OCI-LY1 (cell line): ENCODE measurements around the gene IL22RA2.

Source experiments
- H2AFZ ChIP-seq: fragments of 200-600 bp; sonication (generic), shearing (Covaris generic); 2 replicates; pipeline ENCODE4 v1.6.0; 2014; ENCODE audit warnings: antibody characterized with exemption, mild to moderate bottlenecking, low read length
- H3F3A ChIP-seq: fragments of 200-600 bp; sonication (generic), shearing (Covaris generic); 2 replicates; pipeline ENCODE4 v1.6.0; 2014; ENCODE audit warnings: mild to moderate bottlenecking, antibody characterized with exemption, low read length, moderate library complexity; ENCODE audit not compliant: insufficient read depth
- H3K27ac ChIP-seq: fragments of 200-600 bp; sonication (generic); 2 replicates; pipeline ENCODE4 v1.5.1; 2014; ENCODE audit warnings: low read length, mixed run types, mild to moderate bottlenecking, low read depth; ENCODE audit not compliant: poor library complexity, severe bottlenecking
- H3K27me3 ChIP-seq: fragments of 200-600 bp; sonication (generic); 2 replicates; pipeline ENCODE4 v1.6.0; 2014; ENCODE audit warnings: antibody characterized with exemption, mild to moderate bottlenecking, low read length, moderate library complexity; ENCODE audit not compliant: insufficient read depth
- H3K36me3 ChIP-seq: fragments of 200-600 bp; sonication (generic); 2 replicates; pipeline ENCODE4 v1.6.1; 2014; ENCODE audit warnings: mild to moderate bottlenecking, antibody characterized with exemption, low read length, moderate library complexity, mixed read lengths; ENCODE audit not compliant: insufficient read depth
- H3K4me1 ChIP-seq: fragments of 200-600 bp; sonication (generic); 2 replicates; pipeline ENCODE4 v1.5.1; 2014; ENCODE audit warnings: mild to moderate bottlenecking, low read length, moderate library complexity; ENCODE audit not compliant: insufficient read depth, severe bottlenecking
- H3K4me2 ChIP-seq: fragments of 200-600 bp; sonication (generic), shearing (Covaris generic); 2 replicates; pipeline ENCODE4 v1.6.1; 2014; ENCODE audit warnings: low read length
- H3K4me3 ChIP-seq: fragments of 200-600 bp; sonication (generic); 2 replicates; pipeline ENCODE4 v1.5.1; 2014; ENCODE audit warnings: low read length, low read depth, mild to moderate bottlenecking, mixed read lengths; ENCODE audit not compliant: poor library complexity, severe bottlenecking
- H3K79me2 ChIP-seq: fragments of 200-600 bp; shearing (Covaris generic); 2 replicates; pipeline ENCODE4 v1.6.1; 2016; ENCODE audit warnings: mixed run types, low read length, mixed read lengths; ENCODE audit not compliant: insufficient read depth
- H3K9ac ChIP-seq: fragments of 200-600 bp; sonication (generic), shearing (Covaris generic); 2 replicates; pipeline ENCODE4 v1.6.1; 2014; ENCODE audit warnings: mild to moderate bottlenecking, low read length, mixed read lengths
- H3K9me2 ChIP-seq: fragments of 200-600 bp; sonication (generic), shearing (Covaris generic); 2 replicates; pipeline ENCODE4 v1.6.1; 2014; ENCODE audit warnings: low read depth, mild to moderate bottlenecking, low read length, mixed read lengths
- H3K9me3 ChIP-seq: fragments of 200-600 bp; shearing (Covaris generic); 2 replicates; pipeline ENCODE4 v1.6.1; 2014; ENCODE audit warnings: low read length, mixed read lengths
- H4K20me1 ChIP-seq: fragments of 200-600 bp; sonication (generic), shearing (Covaris generic); 2 replicates; pipeline ENCODE4 v1.6.0; 2016; ENCODE audit warnings: mild to moderate bottlenecking, low read length; ENCODE audit not compliant: insufficient read depth
- EZH2 ChIP-seq: fragments of 200-600 bp; sonication (generic), shearing (Covaris generic); IDR thresholded peaks from 2 replicates; pipeline ENCODE4 v1.8.0; 2017; ENCODE audit warnings: borderline replicate concordance, mixed run types, mild to moderate bottlenecking, antibody characterized with exemption, low read length, moderate library complexity, mixed read lengths
- TF ChIP-seq, protein P1 (sequence below): fragments of 200-600 bp; sonication (generic), shearing (Covaris generic); IDR thresholded peaks from 2 replicates; pipeline ENCODE4 v1.5.1; 2017; ENCODE audit warnings: mild to moderate bottlenecking, antibody characterized with exemption, low read length, moderate library complexity, mixed read lengths

IL22RA2 gene

DNA sequence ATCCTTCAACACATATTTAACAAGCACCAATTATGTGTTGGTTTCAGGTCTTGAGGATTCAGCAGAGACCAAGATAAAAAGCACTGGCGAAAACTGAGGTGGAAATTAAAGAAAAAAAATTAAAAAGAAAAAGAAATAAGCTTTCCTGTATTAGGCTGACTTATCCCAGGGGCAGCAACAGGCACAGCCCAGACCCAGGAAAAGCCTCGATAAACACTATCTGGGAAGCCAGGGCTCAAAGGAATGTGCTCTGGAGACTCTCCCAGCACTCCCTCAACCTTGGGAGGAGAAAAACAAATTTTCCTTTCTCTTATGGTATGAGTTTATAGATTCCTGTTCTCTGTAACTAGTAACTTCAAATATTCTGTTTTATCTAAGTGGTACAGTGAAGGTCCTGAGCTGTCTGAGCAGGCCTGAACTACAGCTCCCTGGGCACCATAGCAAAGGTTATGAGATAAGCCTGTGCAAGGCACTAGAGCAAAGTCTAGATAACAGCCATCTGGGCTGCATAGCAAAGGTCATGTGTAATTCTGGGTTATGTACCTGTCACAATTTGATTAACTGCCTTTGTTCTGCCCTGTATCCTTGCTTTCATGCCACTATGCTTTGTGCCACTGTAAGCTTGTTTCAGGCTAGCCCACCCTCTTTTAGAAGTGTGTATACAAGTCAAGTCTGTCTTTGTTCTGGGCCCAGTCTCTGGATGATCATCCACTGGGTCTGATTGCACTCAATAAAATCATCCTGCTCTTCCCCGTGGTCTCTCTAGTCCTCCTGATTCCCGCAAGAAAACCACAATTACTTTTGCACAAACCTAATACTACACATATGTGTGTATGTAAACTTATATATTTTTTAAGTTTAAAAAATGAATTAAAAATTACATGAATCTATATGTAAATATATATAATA is 54.0 kb downstream of the IL22RA2 start:
- no peak overlapping the region for H3K27ac ChIP-seq
- H4K20me1 ChIP-seq, result no peaks in the 10 kb centered on the region

DNA sequence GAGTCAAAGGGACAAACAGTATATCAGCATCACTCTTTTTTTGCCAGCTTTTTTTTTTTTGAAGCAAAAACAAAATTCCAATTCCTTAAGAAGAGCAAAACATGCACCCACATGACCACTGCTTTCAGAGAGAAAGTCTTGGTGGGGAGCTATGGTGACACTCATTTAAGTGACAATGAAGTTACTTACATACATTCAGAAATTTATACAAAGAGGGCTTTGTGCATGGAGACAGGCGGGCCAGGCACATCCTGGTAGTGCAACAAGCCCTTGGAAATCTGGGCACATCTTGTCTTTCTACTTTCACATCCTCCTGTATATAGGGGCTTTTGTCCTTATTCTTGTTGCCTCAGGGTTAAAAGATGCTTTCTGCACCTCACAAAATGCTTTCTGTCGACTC is 55.9 kb downstream of the IL22RA2 start:
- H3K9me3 ChIP-seq, result no peaks in the 10 kb centered on the region
- H3K27ac ChIP-seq, result no peak overlapping the region
- no peak overlapping the region for H3K4me3 ChIP-seq
- H3F3A ChIP-seq, result no peaks in the 10 kb centered on the region
- no peaks in the 10 kb centered on the region for H3K9me2 ChIP-seq
- no peaks in the 10 kb centered on the region for H3K79me2 ChIP-seq
- no peak overlapping the region for H2AFZ ChIP-seq
- no peak for TF ChIP-seq EZH2
- TF ChIP-seq, protein P1, sequence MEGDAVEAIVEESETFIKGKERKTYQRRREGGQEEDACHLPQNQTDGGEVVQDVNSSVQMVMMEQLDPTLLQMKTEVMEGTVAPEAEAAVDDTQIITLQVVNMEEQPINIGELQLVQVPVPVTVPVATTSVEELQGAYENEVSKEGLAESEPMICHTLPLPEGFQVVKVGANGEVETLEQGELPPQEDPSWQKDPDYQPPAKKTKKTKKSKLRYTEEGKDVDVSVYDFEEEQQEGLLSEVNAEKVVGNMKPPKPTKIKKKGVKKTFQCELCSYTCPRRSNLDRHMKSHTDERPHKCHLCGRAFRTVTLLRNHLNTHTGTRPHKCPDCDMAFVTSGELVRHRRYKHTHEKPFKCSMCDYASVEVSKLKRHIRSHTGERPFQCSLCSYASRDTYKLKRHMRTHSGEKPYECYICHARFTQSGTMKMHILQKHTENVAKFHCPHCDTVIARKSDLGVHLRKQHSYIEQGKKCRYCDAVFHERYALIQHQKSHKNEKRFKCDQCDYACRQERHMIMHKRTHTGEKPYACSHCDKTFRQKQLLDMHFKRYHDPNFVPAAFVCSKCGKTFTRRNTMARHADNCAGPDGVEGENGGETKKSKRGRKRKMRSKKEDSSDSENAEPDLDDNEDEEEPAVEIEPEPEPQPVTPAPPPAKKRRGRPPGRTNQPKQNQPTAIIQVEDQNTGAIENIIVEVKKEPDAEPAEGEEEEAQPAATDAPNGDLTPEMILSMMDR, result no peak
- no peak overlapping the region for H3K4me2 ChIP-seq
- no peaks in the 10 kb centered on the region for H4K20me1 ChIP-seq
- H3K27me3 ChIP-seq, result no peaks in the 10 kb centered on the region
- no peaks in the 10 kb centered on the region for H3K36me3 ChIP-seq
- no peak overlapping the region for H3K9ac ChIP-seq
- no peaks in the 10 kb centered on the region for H3K4me1 ChIP-seq

More for the DNA sequence above, 54.0 kb downstream of the IL22RA2 start:
- Histone ChIP-seq H2AFZ (no peak overlapping the region), H3K4me3 (no peak overlapping the region), H3K4me1 (no peaks in the 10 kb centered on the region), H3K9ac (no peak overlapping the region), H3F3A (no peaks in the 10 kb centered on the region), H3K27me3 (no peaks in the 10 kb centered on the region), H3K9me2 (no peaks in the 10 kb centered on the region), H3K79me2 (no peaks in the 10 kb centered on the region), H3K36me3 (no peaks in the 10 kb centered on the region), H3K4me2 (no peak overlapping the region), H3K9me3 (no peaks in the 10 kb centered on the region)
- no peak for TF ChIP-seq EZH2
- TF ChIP-seq, protein P1, result no peak

DNA sequence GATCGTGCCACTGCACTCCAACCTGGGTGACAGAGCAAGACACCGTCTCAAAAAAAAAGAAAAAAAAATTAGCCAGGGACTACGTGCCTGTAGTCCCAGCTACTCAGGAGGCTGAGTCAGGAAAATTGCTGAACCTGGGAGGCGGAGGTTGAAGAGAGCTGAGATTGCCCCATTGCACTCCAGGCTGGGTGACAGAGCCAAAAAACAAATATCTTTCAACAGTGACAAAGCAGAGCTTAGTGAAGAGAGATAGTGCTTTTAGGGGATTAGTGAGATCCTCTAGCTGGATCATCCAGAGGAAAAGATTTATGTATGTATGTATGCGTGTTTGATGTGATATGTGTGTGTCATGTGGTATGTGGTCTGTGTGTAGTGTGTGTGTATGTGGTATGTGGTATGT is 56.6 kb downstream of the IL22RA2 start:
- no peaks in the 10 kb centered on the region for H3K9me2 ChIP-seq
- no peak overlapping the region for H3K4me3 ChIP-seq
- no peaks in the 10 kb centered on the region for H3F3A ChIP-seq
- no peak overlapping the region for H3K27ac ChIP-seq
- no peak overlapping the region for H3K4me2 ChIP-seq
- H3K4me1 ChIP-seq, result no peaks in the 10 kb centered on the region
- no peaks in the 10 kb centered on the region for H3K79me2 ChIP-seq
- no peaks in the 10 kb centered on the region for H4K20me1 ChIP-seq
- H3K9ac ChIP-seq, result no peak overlapping the region
- no peak for TF ChIP-seq EZH2
- TF ChIP-seq, protein P1, result no peak
- H2AFZ ChIP-seq, result no peak overlapping the region
- H3K36me3 ChIP-seq, result no peaks in the 10 kb centered on the region
- H3K9me3 ChIP-seq, result no peaks in the 10 kb centered on the region
- H3K27me3 ChIP-seq, result no peaks in the 10 kb centered on the region
